C4-2B (cell line): ENCODE data around the gene ISYNA1.

Source experiments
- H3K27ac ChIP-seq: fragments of 450-650 bp; 2 replicates; pipeline ENCODE4 v1.5.1; 2017
- CTCF ChIP-seq: fragments of 450-650 bp; conservative IDR thresholded peaks from 2 replicates; pipeline ENCODE4 v1.5.1; 2017; ENCODE audit warnings: mild to moderate bottlenecking
- ZFX ChIP-seq: fragments of 450-650 bp; IDR thresholded peaks from 2 replicates; pipeline ENCODE4 v1.6.1; 2017

The ISYNA1 gene

GRCh38 chr19:18385359-18385674 is 52.6 kb downstream of the ISYNA1 start:
- peak overlapping the region; percentile 78 for H3K27ac ChIP-seq
- TF ChIP-seq ZFX (no peak), CTCF (no peak)

GRCh38 chr19:18384775-18385174 is 53.2 kb downstream of the ISYNA1 start:
- no peak for TF ChIP-seq CTCF
- peak overlapping the region; percentile 78 for H3K27ac ChIP-seq
